GM19351 (cell line): ENCODE data around the gene CFAP206.
"Not testable (repeated sequence)": the region's sequence is repeated elsewhere in the genome, so short reads cannot be mapped to it uniquely, and the experiment has no call there.

Experiments used
- ATAC-seq: cut with Tn5 transposase; IDR thresholded peaks from one replicate; pipeline ENCODE4 v1.9.1; 2021; ENCODE audit warnings: mild to moderate bottlenecking, moderate library complexity; ENCODE audit not compliant: unreplicated experiment

The CFAP206 gene

DNA sequence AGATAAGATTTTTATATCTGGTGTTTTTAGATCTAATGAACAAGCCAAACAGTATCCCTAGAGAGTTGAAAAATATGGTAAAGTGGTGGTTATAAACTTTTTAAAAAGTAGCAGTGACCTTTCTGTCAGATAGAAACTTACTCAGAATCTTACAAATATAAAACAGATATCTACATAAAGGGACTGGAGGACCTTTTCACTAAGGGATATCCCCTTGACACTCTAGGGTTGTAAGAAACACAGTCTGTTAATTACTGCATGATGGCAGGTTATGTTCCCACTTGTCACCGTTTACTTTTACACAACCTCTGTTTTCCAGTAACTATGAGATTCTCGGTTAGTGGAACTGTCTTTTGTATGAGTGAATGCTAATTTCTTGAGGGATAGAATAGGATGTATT is 11.5 kb downstream of the CFAP206 start:
- ATAC-seq = no peak

DNA sequence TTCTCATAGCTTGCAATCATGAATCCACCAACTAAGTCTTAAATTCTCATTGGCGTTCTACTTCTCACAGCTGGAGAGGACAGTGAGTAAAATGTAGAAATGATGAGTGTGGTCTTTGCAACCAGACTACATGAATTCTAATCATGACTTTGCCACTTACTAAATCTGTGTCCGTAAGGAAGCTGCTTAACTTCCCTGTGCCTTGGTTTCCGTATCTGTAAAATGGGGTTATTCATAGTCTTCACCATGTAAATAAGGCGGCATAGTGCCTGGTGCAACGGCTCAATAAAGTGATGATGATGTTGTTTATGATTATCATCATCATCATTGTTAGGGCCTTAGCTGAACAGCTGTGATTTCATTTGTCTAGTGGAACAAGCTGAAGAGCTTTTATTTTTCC is 12.6 kb downstream of the CFAP206 start:
- ATAC-seq = no peak

DNA sequence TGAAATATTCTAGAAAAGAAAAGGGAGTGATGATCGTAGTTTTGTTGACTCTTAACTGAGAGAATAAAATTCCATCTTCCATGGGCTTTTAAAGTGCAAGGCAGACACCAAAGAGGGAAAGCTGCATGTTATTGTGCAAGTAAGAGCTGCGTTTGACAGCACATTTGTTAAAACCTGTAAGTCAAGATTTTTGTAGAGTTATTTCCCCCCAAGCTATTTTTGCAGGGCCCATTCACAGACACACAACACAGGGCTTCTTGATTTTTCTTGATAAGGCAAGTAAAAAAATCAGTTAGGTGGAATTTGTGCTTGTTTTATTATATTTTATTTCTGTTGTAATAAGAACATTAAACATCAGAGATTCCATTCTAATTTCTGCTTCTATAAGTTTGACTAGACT is 13.8 kb downstream of the CFAP206 start:
- ATAC-seq = no peak

DNA sequence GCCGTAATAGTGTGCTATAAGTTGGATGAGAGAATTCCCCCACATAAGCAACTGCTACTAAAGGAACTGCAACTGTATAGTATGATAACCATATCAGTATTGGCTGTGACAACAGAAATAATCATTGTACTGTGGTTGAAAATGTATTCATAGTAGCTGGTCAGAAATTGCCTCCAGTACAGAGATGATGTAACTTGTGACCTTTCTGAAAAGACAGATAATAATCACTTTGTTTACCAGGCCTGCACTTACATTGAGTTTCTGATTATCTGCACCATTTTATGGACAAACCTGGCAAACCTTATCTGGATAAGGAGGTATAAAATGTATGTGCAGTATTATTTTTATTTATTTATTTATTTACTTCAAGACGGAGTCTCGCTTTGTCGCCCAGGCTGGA is 19.0 kb downstream of the CFAP206 start:
- no peak for ATAC-seq

DNA sequence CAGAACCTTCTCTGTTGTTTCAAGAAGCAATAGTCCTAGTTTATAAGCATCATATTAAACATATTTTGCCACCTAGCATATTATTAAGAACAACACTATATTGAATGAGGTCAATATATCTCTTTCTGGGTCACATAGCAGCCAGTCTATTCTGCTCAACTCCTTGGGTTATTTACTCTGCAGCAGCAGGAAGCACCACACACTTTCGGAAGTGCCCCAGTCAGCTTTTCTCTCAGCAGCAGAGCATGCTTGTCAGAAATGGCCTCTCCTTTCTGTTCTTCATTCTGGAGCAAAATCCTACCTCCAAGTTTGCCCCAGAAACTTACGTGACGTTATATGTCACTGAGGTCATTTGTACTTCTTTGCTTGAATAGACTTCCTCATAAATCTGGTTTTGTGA is 22.7 kb downstream of the CFAP206 start:
- no peak for ATAC-seq

DNA sequence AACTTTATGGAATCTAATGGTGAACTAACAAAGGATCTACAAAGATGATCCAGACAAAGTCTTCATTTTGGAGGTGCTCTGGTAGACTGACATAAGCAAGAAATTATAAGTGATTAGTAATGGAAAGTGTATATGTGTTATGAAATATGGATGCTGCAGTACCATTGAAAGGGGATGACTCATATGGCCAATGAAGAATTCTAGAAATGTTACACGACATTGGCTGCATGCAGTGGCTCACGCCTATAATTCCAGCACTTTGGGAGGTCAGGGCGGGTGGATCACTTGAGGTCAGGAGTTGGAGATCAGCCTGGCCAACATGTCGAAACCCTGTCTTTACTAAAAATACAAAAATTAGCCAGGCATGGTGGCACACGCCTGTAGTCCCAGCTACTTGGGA is 23.5 kb downstream of the CFAP206 start:
- no peak for ATAC-seq

DNA sequence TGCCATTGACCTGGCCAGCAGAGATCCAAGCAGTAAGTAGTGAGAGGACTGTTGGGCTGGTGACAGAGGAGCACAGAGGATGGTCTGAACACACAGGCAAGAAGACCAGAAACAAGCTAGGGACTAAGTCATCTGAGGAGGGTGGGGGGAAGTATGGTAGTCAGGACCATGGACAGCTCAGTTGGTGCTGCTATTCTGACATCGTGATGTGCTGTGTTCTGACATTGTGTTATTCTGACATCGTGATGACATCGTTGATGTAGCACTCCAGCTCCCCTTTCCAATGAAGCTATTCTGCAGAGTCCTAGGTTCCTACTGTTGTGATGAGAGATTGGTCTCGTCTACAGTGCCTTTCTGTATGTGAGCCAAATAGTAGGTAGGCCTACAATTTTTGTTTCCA is 28.7 kb downstream of the CFAP206 start:
- no peak for ATAC-seq

DNA sequence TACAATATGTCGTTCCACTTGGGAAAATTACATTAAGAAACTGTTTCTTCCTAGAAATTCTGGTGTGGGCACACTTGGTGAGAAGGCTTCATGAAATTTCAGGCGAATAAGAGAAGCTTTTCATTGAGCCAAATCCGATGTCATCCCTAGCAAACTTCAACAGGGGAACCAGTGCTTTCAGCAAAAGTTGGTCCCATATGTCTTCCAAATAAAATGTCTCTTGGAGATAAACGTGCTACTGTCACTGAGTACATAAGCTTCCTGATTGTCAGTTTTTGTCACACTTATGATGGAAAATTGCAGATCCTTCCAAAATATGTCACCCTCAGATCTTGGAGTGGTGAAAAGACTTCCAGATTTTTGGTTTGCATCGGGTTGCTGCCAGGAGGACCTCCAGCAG is 33.9 kb downstream of the CFAP206 start:
- ATAC-seq = no peak

DNA sequence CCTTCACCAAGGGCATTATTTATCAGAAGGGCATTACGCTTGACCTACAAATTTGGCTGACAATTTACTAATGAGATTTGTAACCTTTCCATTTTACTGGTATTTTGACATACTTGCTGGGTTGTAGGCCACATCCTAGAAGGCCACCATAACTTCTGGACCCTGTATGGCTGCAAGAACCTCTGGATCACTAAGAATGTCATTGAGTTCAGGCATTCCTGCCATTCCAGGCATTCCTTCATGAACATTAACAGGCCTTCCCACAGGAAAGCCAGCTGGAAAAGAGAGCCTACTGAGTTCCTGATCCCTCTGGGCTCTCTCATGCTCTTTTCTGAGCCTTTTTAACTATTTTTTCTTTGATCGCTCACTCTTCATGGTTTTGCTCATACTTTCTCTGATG is 36.6 kb downstream of the CFAP206 start:
- ATAC-seq = no peak

DNA sequence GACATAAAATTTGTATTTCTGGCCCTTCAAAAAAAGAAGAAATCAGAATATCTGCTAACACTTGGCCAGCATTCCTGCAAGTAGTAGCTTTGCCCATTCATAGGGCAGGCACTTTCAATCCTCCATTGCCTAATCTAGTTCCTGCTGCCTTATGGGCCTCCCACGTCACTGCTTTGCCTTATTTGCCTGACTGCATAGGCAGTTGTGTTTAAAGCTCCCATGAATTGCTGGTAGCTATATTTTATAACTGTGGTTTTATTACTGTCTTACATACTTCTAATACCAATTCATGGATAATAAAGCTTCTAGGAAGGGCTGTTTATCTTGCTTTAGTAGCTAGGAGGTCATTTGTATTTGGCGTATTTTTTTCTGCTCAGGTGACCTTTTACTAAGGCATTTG is 57.3 kb downstream of the CFAP206 start:
- ATAC-seq = no peak

DNA sequence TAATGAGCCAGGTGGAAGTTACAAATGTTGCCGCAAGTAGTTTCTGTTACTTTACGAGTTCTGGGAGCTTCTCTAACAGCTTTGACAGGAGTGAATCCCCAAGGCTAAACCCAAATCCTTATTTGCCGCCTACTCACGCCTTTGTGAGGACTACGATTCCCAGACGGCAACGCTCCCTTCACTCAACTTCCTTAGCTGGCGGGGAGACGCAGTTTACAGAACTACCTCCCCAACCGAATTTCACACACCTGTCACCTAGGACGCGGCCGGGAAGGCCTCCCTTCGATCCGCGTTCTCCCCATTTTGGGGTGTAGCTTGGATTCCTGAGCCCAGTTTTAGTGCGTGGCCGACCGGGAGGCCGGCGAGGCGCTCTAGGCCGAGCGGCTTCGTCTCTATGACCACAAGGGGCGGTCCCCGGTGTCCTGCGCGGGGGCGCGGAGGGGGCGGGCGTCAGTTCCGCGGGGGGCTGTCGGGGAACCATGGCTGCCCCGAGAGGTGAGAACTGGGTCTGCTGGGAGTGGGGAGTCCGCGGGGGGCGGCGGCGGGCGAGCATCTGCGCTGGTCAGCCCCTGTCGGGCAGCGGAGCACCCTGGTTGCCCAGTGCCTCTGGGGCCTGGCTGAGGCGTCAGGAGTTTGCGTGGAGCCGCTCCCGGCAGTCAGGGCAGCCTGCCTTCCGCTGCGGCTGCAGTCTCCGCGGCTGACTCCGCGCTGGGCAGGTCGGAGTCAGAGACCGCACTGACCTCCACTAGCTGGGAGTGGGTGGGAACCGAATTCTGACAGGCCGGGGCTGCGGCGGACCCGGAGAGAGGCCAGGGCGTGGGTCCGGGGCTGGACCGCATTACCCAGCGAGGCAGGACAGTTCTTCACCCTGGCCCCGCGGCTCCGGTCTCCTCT is 65.0 kb downstream of the CFAP206 start, which contains the start of gene SLC35A1:
TSS of gene SLC35A1 (plus strand) at position 450 of the 894 bp plus-strand sequence. CDS start at position 480, 30 bp downstream.
- ATAC-seq = peak; percentile 89

DNA sequence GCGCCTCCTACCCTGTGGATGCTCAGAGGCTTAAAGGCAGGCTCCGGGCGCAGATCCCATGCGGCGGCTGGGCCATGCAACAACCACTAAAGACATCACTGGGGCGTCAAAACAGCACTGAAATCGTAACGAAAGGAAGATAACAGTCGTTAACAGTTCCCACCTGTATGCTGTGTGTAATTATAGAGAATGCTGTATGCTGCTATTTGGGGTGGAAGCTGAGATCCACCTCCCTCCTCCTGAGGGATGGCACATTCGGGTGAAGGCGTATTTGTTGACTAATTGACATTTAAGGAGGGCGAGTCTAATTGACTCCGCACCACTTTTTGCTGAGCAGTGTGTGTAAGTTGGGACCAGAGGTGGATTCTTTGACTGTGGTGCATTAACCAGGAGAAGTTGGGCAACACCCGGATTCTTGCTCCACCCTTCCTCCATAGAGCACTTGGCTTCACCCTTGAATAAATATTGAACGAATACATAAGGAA is 65.7 kb downstream of the CFAP206 start:
- peak; percentile 76 for ATAC-seq

DNA sequence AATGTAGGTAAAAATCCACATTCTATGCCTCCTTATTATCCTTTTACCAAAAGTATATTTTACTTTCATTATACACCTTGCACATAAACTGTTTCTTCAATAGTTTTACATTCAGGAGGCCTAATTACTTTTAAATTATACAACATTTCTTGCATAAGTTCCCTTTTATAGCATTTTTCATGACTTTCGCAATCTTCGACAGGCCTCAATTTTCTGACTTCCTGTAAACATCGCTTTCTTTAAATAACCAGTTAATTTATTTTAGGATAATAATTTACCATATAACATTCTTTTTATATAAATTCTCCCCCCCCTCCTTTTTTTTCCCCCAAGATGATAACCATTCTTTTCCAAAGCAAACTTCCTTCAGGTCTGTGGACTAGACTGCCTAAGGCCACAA is 74.2 kb downstream of the CFAP206 start:
- no peak for ATAC-seq

DNA sequence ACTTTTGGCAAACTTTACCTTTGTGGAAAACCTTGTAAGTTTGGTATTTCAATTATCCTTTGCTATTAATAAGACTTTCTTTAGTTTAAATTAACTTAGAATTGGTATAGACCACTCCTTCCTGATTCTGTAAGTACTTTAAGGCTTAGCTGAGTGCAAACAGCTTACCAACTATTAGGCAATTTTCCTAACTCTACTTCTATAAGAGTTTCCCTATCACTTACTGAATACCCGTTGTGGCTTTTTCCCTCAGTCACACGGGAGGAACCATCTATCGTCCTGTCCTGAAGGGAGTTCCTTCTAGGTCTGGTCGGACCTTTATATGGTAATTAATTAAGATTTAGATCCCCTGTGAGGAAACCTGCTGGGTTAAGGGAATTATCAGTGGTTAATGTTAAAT is 74.6 kb downstream of the CFAP206 start:
- no peak for ATAC-seq

DNA sequence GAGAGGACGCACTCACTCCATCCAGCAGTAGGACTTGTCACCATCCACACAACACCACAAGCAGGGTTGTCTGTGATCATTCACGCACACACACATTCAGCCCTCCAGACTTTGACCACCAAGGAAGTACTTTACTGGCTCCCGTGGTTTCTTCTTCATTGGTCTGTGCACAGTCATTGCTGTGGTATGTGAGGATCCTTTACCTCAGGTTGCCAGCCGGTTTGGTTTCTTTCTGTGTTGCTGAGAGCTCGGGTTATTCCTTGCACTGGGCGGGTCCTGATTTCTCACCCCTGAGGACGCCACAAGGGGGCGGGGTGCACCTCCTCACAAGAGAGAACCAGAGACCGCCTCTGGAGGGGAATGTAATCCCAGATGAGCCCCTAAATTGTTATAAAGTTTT is 76.2 kb downstream of the CFAP206 start:
- no peak for ATAC-seq

DNA sequence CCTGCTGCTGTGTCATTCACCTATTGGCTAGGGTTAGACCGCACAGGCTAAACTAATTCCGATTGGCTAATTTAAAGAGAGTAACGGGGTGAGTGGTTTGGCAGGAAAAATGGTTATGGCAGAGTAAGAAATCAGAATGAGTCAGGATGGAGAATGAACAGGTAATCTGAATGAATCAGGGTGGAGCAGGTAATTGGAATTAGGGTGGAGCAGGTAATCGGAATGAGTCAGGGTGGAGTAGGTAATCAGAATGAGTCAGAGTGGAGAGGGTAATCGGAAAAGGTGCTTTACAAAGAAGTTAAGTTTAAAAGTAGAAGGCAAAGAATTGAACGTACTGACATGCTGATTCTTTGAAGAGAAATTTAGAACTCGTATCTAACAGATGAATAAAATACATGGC is 76.7 kb downstream of the CFAP206 start:
- ATAC-seq = no peak

DNA sequence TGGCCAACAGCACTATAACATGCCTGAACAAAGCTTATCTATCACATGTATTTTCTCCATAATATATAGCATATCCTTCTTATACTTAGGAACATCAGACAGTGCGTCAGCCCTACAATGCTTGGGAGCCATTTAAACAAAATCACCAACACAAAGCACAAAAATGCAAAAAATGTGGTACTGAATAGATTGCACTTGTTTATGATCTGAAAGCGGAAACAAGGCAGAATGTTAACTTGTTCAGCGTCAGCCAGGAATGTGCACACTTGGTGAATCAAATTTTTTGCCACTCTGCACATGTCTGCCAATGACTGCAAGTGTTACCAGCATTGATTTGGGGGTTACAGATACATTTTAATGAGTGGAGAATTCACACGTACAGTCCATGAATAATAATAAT is 79.8 kb downstream of the CFAP206 start:
- ATAC-seq = no peak

DNA sequence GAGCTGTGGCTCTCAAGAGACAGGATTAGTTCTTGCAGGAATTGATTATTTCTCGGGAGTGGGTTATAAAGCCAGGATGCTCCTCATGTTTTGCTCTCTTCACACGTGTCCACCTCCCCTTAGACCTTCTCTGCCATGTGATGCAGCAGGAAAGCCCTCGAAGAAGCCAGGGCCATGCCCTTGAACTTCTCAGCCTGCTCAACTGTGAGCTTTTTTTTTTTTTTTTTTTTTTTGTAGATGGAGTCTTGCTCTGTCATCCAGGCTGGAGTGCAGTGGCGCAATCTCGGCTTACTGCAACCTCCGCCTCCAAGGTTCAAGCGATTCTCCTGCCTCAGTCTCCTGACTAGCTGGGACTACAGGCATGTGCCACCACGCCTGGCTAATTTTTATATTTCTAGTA is 81.6 kb downstream of the CFAP206 start:
- not testable (repeated sequence) for ATAC-seq

DNA sequence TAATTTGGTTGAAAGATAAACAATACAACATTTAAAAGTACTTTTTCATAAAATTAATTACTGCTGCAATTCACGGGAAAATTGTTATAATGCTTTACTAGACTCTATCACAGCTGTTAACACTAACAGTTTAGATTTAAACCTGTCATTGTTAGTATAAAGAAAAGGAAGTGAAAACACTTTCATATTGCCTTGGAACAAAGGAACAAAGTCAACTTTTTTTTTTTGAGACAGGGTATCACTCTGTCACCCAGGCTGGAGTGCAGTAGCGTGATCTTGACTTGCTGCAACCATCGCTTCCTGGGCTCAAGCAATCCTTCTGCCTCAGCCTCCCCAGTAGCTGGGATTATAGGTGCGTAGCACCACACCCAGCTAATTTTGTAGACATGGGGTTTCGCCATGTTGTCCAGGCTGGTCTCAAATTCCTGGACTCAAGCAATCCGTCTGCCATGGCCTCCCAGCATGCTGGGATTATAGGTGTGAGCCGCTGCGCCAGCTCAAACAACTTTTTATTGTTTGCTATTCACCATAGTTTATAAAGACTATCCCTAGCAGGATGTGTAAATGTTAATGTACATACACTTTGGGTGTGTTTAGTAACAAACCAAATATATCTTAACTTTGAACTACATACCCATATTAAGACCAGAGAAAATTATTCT is 87.1 kb downstream of the CFAP206 start:
- ATAC-seq = no peak

DNA sequence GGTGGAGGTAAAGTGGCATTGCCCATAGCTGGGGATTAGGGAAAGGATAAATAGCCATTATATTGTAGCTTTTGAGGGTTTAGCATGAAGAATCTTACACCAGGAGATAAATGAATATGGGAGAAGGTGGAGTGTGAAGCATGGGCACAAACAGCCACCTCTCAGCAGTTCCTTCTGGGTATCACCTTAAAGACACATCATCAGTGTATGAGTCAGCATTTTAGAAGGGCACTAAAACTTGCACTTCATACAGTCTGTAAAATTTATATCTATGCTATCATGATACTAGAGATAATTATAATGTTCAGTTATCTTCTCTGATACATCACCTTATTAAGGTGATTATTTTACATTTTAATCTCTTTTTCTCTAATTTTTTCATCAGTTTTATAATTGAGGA is 90.3 kb downstream of the CFAP206 start:
- no peak for ATAC-seq

DNA sequence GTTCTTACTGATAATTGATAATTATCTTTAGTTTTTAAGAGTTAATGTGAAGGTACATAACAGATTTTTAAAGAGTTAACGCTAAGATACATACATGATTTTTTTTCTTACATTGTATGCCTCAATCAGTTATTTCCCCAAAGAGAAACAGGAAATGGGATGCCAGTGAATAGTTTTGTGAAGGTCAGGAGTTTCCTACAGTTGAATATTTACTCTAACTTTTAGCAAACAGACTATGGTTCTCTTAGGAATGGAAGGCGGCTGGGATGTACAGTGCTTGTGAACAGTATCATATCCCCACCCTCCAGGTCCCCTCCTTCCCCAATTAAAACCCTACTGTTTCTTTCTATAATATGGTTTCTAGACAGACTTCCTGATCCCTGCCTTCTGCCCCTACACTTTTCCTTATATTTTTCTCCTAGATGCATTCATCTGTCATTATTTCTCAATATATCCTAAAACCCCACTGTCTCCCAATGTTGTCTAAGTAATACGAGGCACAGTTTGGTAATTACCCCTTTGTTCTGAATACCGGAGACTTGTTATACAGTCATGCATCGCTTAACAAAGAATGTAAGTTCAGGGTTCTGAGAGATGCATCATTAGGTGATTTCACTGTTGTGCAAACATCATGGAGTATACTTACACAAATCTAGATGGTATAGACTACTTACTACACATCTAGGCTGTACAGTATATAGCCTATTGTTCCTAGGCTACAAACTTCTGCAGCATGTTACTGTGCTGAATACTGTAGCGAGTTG is 94.2 kb downstream of the CFAP206 start:
- ATAC-seq = no peak
